Endothelial cell of umbilical vein (primary cell): Measurements from ENCODE around the gene PITPNM1. TPM values are rescaled to one million over a fixed set of nuclear protein-coding genes. Genes with fewer than 3 reads are reported as not detected.

Source experiments
- BruUV-seq: library from RNA; stranded (reverse); fragments of 400-500 nt; replicated peaks from 2 replicates; lab custom pipeline; 2021; lab: Mats Ljungman, UMichigan
- CTCF ChIA-PET: fragments of 300-600, 350-600 bp; sonication (Branson Sonifier 250); formaldehyde crosslinking; loops from one replicate; lab custom pipeline; 2021; ENCODE audit warnings: antibody characterized with exemption, inconsistent platforms; lab: Charles Lee
- POLR2A ChIA-PET: fragments of 300-600, 350-600 bp; sonication (Branson Sonifier 250); formaldehyde crosslinking; loops from one replicate; lab custom pipeline; 2021; ENCODE audit warnings: antibody characterized with exemption, inconsistent platforms; lab: Charles Lee
- DNase-seq: peaks from one replicate; pipeline ENCODE4 v3.0.0-alpha.2; 2011; ENCODE audit warnings: low read depth, low spot score
- FAIRE-seq: peaks from 2 replicates; lab custom pipeline; 2011; peaks lifted over from hg19 to GRCh38; lab: Jason Lieb, UNC
- H2AFZ ChIP-seq: 2 replicates; pipeline ENCODE4 v1.6.0; 2012; ENCODE audit warnings: low read depth, low read length, control low read depth, inconsistent platforms
- H3K27ac ChIP-seq: 2 replicates; pipeline ENCODE4 v1.5.1; 2011; ENCODE audit warnings: low read depth, mild to moderate bottlenecking, control low read depth, low read length, moderate library complexity; ENCODE audit not compliant: insufficient read depth
- H3K27me3 ChIP-seq, 2 experiments: 2 replicates each; pipeline versions ENCODE4 v1.6.0 to v1.6.1; 2011; ENCODE audit warnings: low read length in 2 of 2, mixed read lengths in 1 of 2; ENCODE audit not compliant: control insufficient read depth in 2 of 2, insufficient read depth in 2 of 2
- H3K36me3 ChIP-seq, 2 experiments: 2 replicates in 1 of 2; 3 replicates in 1 of 2; pipeline ENCODE4 v1.5.1; 2011; ENCODE audit warnings: low read length in 2 of 2, mild to moderate bottlenecking in 1 of 2, moderate library complexity in 1 of 2; ENCODE audit not compliant: control insufficient read depth in 2 of 2, insufficient read depth in 2 of 2; ENCODE audit errors: extremely low read depth in 1 of 2
- H3K4me1 ChIP-seq: 3 replicates; pipeline ENCODE4 v1.5.1; 2011; ENCODE audit warnings: mild to moderate bottlenecking, low read length; ENCODE audit not compliant: control insufficient read depth, insufficient read depth; ENCODE audit errors: extremely low read depth
- H3K4me2 ChIP-seq: 2 replicates; pipeline ENCODE4 v1.6.1; 2011; ENCODE audit warnings: low read length, control low read depth, mixed read lengths; ENCODE audit not compliant: insufficient read depth
- H3K4me3 ChIP-seq, 3 experiments: fragments of 200-600 bp in 1 of 3; sonication (generic), shearing (Covaris generic) in 1 of 3; replicated peaks in 1 of 3; 2 replicates each; pipeline ENCODE4 v1.5.1; 2011 to 2016; ENCODE audit warnings: control low read depth in 3 of 3, low read length in 3 of 3, mild to moderate bottlenecking in 2 of 3, inconsistent platforms in 1 of 3, low read depth in 1 of 3, moderate library complexity in 1 of 3; ENCODE audit not compliant: insufficient read depth in 1 of 3
- H3K79me2 ChIP-seq: 2 replicates; pipeline ENCODE4 v1.6.0; 2012; ENCODE audit warnings: low read length, inconsistent platforms; ENCODE audit not compliant: control insufficient read depth, insufficient read depth
- H3K9ac ChIP-seq: replicated peaks from 2 replicates; pipeline ENCODE3; 2011; ENCODE audit warnings: low read length, control low read depth; ENCODE audit not compliant: insufficient read depth; ENCODE audit errors: extremely low read depth
- H3K9me1 ChIP-seq: replicated peaks from 3 replicates; pipeline ENCODE4 v1.6.0; 2011; ENCODE audit warnings: mild to moderate bottlenecking, low read length; ENCODE audit not compliant: control insufficient read depth, insufficient read depth; ENCODE audit errors: extremely low read depth
- H3K9me3 ChIP-seq: replicated peaks from 2 replicates; pipeline ENCODE4 v1.5.1; 2012; ENCODE audit warnings: low read length, inconsistent platforms; ENCODE audit not compliant: control insufficient read depth, insufficient read depth
- H4K20me1 ChIP-seq: replicated peaks from 2 replicates; pipeline ENCODE3; 2011; ENCODE audit warnings: mild to moderate bottlenecking, low read length; ENCODE audit not compliant: control insufficient read depth, insufficient read depth; ENCODE audit errors: extremely low read depth
- EZH2 ChIP-seq: IDR thresholded peaks from 2 replicates; pipeline ENCODE4 v1.6.1; 2012; ENCODE audit warnings: borderline replicate concordance, low read depth, mild to moderate bottlenecking, moderate library complexity, low read length, inconsistent platforms; ENCODE audit not compliant: severe bottlenecking
- FOS ChIP-seq: IDR thresholded peaks from 2 replicates; pipeline ENCODE4 v1.6.1; 2011; ENCODE audit warnings: mild to moderate bottlenecking, low read length, moderate library complexity, borderline replicate concordance; ENCODE audit not compliant: insufficient read depth
- GATA2 ChIP-seq: IDR thresholded peaks from 2 replicates; pipeline ENCODE4 v1.7.0; 2011; ENCODE audit warnings: low read depth, mild to moderate bottlenecking, moderate library complexity, mixed read lengths, low read length; ENCODE audit not compliant: insufficient read length, insufficient read depth
- JUN ChIP-seq: IDR thresholded peaks from 2 replicates; pipeline ENCODE4 v1.6.1; 2011; ENCODE audit warnings: borderline replicate concordance, low read depth; ENCODE audit not compliant: insufficient read length, insufficient read depth
- MYC ChIP-seq: IDR thresholded peaks from one replicate; pipeline ENCODE4 v1.6.1; 2011; ENCODE audit warnings: mild to moderate bottlenecking, low read depth, low read length
- POLR2A ChIP-seq: IDR thresholded peaks from 2 replicates; pipeline ENCODE4 v1.6.1; 2012; ENCODE audit warnings: low read depth, mild to moderate bottlenecking, control low read depth, low read length
- POLR2AphosphoS5 ChIP-seq: IDR thresholded peaks from 2 replicates; pipeline ENCODE4 v1.6.1; 2012; ENCODE audit warnings: low read depth, mild to moderate bottlenecking, control low read depth, low read length, moderate library complexity; ENCODE audit not compliant: insufficient read depth
- dilution Hi-C: fragments of 300-500 bp; cut with MboI; formaldehyde crosslinking; loops from one replicate; pipeline ENCODE4 v1.15.0; 2019; ENCODE audit warnings: low sequenced_read_pairs; ENCODE audit not compliant: extremely low pct_ligation_motif_present
- intact Hi-C: fragments of 100-400 bp; cut with micrococcal nuclease; formaldehyde crosslinking; loops from one replicate; pipeline ENCODE4 v1.10.0; 2022
- polyA plus RNA-seq, 4 experiments: library from polyadenylated mRNA; depleted of rRNA in 3 of 4; stranded (reverse) in 3 of 4; unstranded in 1 of 4; fragments of >200 nt; gene quantifications; 2 replicates each; pipeline versions ENCODE4 v1.2.1 to v1.2.3, GENCODE V29; 2011 to 2012; ENCODE audit warnings: missing spikeins in 1 of 4
- total RNA-seq: library from RNA; stranded (reverse); gene quantifications from 2 replicates; pipeline ENCODE4 v1.2.3, GENCODE V29; 2021
- TF ChIP-seq, protein P1 (sequence below): IDR thresholded peaks from 2 replicates; pipeline ENCODE4 v1.6.1; 2011; ENCODE audit not compliant: insufficient read depth, insufficient read length
- TF ChIP-seq, protein P2 (sequence below), 2 donors: IDR thresholded peaks; 1 replicate in 1 of 2; 2 replicates in 1 of 2; pipeline ENCODE4 v1.5.1; 2011; ENCODE audit warnings: low read length in 2 of 2, mild to moderate bottlenecking in 2 of 2, moderate library complexity in 2 of 2, control low read depth in 1 of 2, inconsistent platforms in 1 of 2, low read depth in 1 of 2; ENCODE audit not compliant: insufficient read depth in 1 of 2; ENCODE audit errors: extremely low read depth in 1 of 2

The PITPNM1 gene
- total and polyA plus RNA-seq, 2 donors (not counting 3 experiments of a cell fraction or from before 2014, with no cell fraction given): 16.5 to 26.4 TPM

DNA sequence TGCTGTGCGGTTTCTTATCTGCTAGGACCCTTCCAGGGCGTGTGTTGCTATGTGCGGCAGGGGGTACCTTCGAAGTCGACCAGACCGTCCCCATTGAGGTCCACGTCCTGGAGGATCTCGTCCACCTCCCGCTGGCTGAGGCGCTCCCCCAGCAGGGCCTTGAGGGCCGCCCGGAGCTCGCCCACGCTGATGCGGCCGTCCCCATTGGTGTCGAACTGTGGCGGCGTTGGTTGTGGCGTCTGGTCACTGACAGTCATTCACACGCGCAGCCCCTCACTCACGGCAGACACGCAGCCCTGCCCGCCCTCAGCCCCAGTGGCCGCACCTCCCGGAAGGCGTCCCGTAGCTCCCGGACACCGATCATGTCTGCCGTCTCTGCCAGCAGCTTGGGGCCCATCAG lies 14.6 kb upstream of the PITPNM1 start:
- CTCF ChIA-PET: no interaction called here
- no peaks in the 10 kb centered on the region for H3K4me1 ChIP-seq
- no peak overlapping the region for H2AFZ ChIP-seq
- intact Hi-C loops: no loop called here
- no peak for FAIRE-seq
- peaks cover 0 to 3% of the 10 kb centered on the region in 2 experiments for H3K27me3 ChIP-seq
- TF ChIP-seq POLR2AphosphoS5 (no peak), JUN (no peak), EZH2 (no peak), GATA2 (no peak), MYC (no peak), FOS (no peak), POLR2A (no peak)
- TF ChIP-seq, protein P1, sequence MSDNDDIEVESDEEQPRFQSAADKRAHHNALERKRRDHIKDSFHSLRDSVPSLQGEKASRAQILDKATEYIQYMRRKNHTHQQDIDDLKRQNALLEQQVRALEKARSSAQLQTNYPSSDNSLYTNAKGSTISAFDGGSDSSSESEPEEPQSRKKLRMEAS: no peak
- TF ChIP-seq, protein P2, sequence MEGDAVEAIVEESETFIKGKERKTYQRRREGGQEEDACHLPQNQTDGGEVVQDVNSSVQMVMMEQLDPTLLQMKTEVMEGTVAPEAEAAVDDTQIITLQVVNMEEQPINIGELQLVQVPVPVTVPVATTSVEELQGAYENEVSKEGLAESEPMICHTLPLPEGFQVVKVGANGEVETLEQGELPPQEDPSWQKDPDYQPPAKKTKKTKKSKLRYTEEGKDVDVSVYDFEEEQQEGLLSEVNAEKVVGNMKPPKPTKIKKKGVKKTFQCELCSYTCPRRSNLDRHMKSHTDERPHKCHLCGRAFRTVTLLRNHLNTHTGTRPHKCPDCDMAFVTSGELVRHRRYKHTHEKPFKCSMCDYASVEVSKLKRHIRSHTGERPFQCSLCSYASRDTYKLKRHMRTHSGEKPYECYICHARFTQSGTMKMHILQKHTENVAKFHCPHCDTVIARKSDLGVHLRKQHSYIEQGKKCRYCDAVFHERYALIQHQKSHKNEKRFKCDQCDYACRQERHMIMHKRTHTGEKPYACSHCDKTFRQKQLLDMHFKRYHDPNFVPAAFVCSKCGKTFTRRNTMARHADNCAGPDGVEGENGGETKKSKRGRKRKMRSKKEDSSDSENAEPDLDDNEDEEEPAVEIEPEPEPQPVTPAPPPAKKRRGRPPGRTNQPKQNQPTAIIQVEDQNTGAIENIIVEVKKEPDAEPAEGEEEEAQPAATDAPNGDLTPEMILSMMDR (IDR thresholded peaks at IDR 0.05; ENCODE audit: extremely low read depth in 1 of 2, insufficient read depth in 1 of 2, low read depth in 1 of 2, low read length in 2 of 2): no peak
- POLR2A ChIA-PET: no interaction called here
- H3K79me2 ChIP-seq: no peaks in the 10 kb centered on the region
- no peak overlapping the region for H3K27ac ChIP-seq
- no peak overlapping the region for H3K4me2 ChIP-seq
- DNase-seq: no peak
- no peaks in the 10 kb centered on the region for H4K20me1 ChIP-seq
- no peaks in the 10 kb centered on the region for H3K36me3 ChIP-seq
- dilution Hi-C loops: no loop called here
- H3K9ac ChIP-seq: no peak overlapping the region
- no TSS peak for BruUV-seq
- H3K9me1 ChIP-seq: no peaks in the 10 kb centered on the region
- no peak overlapping the region for H3K4me3 ChIP-seq
- H3K9me3 ChIP-seq: no peaks in the 10 kb centered on the region
